NCI-H526 treated with DMSO at 0.1 percent for 48 hours (cell line): ENCODE results near the gene UBE2L3.
"Not testable (repeated sequence)": the region's sequence is repeated elsewhere in the genome, so short reads cannot be mapped to it uniquely, and the experiment has no call there.

Experiments
- DNase-seq: peaks from one replicate; lab custom pipeline; 2025; lab: John Stamatoyannopoulos, UW

UBE2L3 gene

DNA sequence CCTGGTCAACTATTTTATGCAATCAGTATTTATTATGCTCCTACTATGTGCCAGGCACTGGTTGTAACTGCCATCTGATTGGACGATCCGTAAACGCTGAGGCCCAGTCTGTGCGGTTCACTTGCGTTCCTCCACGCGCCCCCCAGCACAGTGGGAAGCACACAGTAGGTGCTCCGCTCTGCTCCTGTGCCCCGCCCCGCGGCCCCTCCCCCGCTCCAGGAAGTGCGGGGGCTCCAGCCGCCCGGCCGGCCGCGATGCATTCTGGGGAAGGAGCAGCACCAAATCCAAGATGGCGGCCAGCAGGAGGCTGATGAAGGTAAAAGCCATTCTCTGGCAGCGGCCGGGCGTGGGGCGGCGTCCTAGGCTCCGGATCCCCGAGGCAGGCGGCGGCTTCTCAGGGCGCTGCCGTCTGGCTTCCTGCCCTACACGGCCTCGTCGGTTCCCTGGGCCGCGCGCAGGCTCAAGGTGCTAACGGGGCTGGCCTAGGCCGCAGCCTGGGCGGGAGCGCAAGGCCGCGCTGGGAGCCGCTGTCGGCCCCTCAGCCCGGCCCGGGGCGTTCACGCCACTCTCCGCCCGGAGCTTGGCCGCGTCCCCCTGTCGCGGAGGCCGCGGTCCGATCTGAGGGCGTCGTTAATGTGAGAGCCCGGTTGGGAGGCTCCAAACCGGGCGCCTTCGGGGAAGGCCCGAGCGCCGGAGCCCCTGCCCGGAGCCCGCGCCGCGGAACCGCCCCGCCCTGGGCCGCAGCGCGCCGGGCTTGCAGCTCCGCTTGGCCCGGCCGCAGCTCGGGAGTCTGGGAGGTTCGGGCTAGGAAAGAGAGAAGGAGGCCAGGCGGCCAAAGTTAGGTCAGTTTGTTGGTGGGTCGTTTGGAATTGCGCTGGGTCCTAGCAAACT, at the start of gene UBE2L3:
Gene UBE2L3, plus strand, starts transcription at position 259 of the 891 bp plus-strand sequence. Its CDS starts 31 bp downstream, at position 290.
- no peak for DNase-seq

DNA sequence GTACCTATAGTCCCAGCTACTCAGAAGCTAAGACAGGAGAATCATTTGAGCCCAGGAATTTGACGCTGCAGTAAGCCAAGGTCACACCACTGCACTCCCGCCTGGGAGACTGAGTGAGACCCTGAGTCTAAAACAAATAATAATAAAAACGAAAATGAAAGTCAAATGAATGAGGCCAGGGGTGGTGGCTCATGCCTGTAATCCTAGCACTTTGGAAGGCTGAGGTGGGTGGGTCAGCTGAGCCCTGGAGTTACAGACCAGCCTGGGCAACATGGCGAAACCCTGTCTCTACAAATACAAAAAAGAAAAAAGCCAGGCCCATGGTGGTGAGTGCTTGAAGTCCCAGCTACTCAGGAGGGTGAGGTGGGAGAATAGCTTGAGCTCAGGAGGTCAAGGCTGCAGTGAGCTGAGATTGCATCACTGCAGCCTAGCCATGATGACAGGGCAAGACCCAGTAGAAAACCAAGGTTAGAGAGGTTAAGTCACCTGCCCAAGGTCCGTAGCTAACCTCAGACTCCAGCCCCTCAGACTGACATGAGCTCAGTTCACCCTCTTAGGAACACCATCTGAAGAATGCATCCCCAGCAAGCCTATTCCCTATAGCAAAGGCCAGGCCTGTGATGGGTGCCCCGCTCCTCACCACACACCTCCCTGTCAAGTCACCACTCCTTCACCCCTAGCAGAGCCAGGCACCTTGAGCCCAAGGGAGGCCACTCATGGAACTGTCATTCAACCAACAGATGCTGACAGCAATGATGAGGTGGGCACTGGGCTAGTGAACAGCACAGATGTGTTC, 40.6 kb upstream of the UBE2L3 start:
- DNase-seq = not testable (repeated sequence)

DNA sequence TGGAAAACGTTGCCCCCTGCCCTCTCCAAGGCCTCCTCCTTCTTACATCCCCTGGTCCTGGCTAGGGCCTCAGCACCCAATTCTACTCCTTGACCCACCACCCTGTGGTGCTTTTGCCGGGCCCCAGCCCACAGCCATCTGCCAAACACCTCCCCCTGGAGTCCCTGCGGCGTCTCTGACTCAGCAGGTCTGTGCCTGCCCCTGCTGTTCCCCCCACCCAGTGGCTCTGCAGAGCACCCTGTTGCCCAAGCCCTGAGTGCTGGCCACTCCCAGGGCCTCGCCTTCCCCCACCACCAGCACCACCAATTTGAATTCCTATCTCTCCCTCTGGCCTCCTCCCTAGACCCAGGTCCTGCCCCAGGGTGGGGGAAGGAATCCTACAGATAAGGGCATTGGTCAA, 36.0 kb upstream of the UBE2L3 start:
- not testable (repeated sequence) for DNase-seq

DNA sequence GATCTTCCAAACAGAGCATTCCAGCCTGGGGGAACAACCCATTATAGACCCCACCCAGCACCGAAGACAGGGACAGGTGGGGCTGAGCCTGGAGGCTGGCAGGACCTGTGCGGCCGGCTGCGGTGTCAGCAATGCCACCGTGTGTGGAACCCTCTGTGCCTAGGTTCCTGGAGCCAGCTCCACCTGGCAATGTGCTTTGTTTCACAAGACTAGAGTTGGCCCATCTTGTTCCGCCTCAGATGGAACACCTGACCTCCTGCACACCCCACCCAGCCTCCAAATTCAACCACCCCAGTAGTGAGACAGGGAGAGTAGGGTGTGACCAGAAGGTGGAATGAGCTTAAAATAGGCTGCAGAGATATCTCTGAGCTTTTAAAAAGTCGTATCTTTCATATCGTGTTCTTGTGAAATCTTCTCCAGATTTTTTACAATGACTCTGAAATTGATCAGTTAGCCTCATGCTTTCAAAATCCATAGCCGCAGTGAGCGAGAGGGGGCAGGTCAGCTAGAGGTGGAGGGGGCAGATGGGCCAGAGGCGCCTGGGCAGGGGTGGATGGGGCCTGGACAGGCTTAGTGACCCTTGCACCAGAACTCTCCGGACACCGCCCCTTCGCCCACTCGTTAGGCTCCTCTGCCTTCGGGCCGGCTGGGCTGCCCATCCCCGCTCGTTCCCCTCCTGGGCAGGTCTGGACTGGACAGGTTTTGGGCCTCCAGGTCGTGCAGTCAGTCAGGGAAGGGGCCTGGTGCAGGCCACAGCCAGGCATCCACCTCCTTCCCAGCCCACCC, 34.5 kb upstream of the UBE2L3 start:
- not testable (repeated sequence) for DNase-seq

DNA sequence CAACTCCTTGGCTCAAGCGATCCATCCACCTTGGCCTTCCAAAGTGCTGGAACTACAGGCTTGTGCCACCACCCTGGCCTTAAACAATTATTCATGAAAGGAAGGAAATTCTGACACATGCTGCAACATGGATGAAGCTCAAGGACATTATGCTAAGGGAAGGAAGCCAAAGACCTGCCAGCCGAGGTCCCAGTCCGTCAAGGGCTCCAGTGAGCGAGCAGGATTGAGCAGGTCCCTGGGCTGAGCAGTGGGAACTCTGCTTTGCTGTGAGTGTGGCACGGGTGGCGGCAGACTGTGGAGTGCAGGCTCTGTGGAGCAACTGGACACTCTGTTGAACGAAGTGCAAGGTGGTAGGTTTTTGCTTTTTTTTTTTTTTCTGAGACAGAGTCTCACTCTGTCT, 27.7 kb upstream of the UBE2L3 start:
- not testable (repeated sequence) for DNase-seq

DNA sequence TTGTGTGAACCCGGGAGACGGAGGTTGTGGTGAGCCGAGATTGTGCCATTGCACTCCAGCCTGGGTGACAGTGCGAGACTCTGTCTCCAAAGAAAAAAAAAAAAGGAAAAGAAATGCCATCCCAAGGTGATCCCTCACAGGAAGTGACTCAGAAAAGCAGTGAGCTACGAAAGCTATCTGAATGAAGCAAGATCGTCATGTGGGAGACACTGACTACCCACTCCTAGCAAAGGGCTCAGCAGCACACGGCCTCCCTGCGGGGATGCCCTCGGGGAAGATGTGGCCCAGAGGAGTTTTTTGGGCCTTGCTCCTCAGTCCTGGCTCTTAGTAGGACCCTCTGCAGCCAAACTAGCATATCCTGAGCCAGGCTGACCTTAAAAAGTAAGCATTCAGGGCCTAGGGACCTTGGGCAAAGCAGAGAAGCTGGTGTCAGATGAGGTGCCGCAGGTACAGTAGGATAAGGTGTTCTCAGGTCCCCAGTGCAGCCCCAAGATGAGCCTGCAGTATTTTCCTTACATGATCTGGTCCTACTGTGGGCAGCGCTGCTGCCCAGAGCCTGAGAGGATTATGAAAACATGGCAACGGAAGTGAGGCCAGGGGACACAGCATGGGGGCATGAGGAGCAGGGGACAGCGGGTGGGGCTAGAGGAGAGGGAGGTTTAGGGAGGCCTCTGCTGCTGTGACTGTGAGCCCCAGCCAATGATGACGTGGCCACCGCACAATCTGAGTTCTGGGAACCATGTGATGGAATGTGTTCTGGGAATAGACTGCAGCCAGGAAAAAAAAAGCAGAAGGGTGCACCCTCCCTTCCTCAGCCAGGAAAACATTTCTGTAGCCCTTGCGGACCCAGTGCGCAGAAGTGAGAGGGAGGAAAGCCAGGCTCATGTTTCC, 22.8 kb upstream of the UBE2L3 start:
- not testable (repeated sequence) for DNase-seq

DNA sequence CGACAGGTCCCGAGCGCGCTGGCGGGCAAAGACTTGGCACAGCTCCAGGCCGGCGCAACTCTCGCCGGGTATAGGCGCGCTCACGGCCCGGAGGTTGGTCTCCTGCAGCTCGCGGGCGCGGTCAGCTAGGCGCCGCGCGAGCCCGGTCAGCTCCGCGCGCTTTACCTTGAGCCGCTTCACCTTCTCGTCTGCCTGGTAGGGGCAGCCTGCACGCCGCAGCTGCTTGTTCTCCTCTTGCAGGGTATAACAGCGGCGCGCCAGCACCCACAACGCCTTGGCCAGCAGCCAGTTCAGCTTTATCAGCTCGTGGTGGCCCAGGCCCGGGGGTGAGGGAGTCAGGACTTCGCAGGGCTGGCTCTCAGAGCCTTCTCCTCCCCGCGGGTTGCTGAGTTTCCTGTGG, 18.0 kb upstream of the UBE2L3 start:
- DNase-seq = not testable (repeated sequence)

DNA sequence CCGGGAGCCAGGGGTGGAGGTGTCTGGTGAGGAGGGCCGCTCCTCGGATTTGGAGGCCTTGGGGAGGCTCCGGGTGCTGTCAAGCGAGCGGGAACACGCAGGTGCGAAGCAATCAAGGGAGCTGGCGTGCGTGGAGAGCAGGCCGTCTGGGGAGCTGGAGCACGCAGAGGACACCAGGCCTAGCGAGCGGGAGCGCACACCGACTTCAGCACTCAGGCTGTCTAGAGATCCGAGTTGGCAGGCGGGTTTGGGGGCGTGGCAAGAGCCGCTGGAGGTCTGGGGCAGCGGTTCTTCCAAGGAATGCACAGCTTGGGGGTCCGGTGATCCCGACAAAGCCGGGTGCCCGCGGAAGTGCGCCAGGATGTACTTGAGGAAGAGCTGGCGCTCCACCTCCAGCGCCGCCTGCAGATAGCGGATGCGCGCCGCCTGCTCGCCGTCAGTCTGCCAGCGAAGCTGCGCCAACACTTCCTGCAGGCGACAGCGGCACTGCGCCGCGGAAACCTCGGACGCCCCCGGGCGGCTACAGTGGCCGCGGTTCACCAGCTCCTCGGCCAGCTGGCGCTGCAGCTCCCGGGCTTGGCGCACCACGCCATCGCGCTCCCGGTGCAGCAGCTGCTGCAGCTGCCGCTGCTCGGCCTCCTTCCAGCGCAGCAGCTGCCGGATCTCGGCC, 17.4 kb upstream of the UBE2L3 start:
- DNase-seq = not testable (repeated sequence)

DNA sequence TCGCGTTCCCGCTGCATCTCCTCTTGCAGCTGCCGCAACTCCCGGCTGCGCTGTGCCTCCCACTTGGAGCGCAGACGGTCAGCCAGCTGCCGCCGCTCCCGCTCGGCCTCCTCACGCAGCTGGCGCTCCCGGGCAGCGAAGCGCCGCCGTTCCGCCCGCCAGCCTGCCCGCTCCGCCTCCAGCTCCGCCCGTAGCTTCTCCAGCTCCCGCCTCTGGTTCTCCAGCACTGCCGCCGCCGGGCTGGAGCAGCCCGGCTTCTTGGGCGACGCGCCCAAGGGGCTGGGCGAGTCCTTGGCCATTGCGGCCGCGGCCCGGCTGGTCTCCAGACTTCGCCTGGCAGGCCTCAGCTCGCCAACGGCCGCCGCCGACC, 16.9 kb upstream of the UBE2L3 start:
- not testable (repeated sequence) for DNase-seq

DNA sequence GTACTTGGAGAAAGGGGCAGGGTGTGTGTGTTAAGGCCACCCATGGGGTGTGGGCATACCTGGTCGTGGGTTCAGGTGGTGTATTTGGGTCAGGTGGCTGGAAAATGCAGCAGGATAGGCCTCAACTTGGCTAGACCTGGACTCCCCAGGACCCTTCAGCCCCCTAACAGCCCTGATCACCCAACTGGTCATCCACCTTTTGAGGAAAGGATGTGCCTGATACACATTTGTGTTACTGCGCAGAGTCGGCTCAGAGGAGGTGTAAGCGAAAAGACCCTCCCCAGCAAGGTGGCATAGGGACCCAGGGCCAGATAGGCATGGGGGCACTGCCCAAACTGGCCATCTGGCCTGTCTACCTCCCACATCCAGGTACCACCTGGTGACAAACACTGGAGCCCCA, 16.2 kb upstream of the UBE2L3 start, which contains the start of gene RIMBP3C:
Gene RIMBP3C, minus strand, starts transcription at position 101 of the 400 bp plus-strand sequence. CDS start 485 bp downstream, outside the sequence.
- DNase-seq = not testable (repeated sequence)

DNA sequence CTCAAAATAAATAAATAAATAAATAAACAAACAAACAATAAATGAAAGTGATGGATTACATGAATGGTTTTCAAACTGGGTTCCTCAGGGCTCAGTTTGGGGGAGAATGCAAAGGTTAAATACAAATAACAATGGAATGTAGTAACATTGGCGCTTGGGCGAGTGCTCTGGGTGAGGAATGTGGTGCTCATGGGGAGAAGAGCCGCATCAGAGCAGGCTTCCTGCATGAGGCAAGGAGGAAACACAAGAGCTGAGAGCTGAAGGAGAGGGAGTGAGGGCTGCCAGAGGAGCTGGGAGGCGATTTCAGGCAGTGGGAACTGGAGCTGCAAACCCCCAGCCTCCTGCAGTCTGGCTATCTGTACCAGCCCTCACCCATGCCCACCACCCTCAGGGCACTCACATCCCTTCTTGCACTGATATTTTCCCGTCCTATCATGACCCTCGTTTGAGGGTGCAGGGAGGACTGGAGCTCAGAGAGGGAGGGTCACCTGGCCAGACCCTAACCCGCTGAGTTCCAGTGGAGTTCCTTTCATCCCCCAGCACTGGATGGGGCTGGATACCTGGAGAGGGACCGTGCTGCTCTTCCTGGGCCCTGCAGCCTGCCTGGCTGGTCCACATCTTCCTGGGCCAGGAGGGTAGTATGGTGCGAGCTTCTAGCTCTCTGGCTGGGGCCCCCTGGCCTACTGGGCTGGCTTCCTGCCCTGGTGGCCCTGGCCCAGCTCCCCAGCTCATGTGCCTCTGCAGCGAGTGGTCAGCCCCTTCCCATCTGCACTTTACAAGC, 8.0 kb upstream of the UBE2L3 start:
- DNase-seq = not testable (repeated sequence)

DNA sequence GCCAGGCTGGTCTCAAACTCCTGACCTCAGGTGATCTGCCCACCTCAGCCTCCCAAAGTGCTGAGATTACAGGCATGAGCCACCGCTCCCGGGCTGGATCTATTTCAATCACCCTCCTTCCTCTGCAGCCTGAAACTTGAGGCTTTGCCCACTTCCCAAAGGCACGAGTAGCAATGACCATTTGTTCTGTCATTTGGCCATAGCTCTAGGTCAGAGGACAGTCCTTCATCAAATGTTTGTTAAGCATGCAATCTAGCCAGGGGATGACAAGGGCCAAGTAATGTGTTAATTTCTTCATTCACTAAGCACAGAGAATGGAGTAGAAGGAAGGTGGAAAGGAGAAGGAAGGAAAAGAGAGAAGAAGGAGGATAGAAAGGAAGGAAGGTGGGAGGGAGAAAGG, 6.9 kb upstream of the UBE2L3 start:
- not testable (repeated sequence) for DNase-seq

DNA sequence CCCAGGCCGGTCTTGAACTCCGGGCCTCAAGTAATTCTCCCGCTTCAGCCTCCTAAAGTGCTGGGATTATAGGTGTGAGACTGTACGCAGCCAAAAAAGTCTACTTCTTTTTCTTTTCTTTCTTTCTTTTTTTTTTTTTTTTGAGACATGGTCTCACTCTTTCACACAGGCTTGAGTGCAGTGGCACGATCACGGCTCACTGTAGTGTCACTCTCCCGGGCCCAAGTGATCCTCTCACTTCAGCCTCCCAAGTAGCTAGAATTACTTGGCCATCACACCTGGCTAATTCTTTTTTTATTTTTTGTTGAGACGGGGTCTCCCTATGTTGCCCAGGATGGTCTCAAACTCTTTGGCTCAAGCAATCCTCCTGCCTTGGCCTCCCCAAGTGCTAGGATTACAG, 3.6 kb upstream of the UBE2L3 start:
- no peak for DNase-seq

DNA sequence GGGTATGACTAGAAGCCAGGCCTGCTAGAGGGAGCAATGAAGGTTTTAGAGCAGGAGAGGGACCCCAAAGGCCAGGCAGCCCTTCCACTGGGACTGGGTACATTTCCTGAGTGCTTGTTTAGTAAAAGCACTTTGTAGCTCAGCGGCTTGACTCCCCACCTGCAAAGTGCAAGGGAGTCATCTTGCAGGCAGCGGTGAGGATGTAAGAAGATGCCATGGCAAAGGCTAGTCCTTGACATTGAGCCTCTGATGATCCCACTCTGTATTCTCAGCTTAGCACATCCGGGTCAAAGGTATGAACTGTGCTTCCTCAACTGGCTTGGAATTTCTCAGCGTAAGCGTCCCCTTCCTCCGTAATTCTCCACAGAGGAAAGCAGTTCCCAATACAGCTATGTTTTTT, 3.1 kb upstream of the UBE2L3 start:
- DNase-seq = no peak

DNA sequence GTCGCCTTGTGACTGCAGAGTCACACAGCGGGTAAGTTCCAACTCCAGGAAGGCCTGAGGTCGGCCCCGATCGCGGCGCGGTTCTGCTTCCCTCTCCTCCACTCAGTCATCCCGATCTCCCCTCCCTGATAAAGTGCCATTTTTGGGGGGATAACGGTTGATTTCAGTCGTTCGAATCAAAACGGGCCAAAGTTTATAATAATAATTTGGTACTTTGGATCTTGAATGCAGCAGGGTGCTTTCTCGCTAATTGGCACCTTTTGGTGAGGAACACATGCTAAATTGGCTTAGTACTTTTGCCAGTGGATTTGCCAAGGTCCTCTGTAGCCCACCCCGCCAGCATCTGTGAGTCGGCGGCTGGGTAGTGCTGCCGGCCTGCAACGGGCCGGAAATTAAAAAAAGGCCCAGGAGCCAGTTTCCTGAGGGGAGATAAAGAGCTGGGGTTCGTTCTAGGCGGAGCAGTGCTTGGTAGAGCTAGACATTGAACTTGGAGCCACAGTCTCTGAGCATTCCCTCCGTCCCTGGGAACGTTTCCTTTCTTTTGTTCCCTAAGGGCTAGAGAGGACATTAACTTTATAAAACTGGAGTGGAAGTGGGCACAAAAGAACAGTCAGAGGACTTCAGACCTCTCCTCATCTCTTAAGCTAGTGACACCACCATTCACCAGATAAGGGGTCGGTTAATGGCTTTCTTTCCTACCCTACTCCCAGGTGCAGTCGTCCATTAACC, 997 bp downstream of the UBE2L3 start:
- DNase-seq = no peak

DNA sequence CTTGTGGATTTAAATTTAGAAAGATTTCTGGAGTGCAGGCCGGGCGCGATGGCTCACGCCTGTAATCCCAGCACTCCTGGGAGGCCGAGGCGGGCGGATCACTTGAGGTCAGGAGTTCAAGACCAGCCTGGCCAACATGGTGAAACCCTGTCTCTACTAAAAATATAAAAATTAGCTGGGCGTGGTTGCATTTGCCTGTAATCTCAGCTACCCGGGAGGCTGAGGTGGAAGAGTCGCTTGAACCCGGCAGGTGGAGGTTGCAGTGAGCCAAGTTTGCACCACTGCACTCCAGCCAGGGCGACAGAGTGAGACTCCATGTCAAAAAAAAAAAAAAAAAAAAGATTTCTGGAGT, 1.5 kb downstream of the UBE2L3 start:
- not testable (repeated sequence) for DNase-seq

DNA sequence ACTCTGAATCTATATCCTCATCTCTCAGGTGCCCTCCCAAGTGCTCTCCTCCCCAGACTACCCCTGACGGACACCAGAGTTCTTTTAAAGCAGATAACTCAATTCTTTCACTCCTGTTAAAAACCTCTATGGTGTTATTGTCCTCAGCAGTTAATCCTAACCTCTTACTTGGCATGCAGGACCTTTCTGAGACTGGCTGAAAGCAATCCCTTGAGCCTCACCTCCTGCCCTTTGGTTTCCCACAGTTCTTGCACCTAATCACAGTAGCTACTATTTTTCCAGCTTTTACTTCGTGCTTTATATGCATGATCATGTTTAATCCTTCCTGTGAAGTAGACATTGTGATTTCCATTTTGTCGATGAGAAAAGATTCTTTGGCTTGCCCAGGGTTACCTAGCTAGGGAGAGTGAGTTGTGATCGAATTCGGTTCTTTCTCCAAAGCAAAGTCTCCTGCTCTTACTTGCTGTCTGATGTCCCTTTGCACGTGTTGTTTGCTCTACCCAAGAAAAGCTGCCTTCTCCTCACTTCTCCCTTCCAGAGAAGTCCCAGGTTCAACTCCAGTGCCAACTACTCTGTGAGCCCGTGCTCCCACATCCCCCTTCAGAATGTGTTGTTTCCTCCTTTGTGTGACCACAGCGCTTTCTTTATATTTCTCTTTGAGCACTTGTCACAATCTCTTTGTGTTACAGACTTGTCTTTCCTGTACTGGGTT, 2.1 kb downstream of the UBE2L3 start:
- no peak for DNase-seq

DNA sequence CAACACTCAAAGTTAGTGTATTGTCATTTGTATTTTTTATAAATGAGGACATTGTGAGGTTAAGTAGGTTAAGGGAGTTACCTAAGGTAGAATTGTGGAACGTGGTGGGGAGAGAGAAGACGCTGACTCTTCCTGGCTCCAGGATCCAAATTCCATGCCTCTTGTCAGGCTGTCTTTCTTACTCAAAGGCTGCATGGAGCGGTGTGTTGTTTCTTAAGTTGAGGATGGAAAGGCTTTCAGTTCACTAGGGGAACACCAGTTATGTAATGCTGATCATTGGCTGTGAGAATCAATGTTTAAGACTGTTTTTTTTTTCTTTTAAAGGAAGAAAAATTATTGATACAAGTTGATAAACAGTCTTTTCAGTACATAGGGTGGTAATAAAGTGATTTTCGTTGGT, 2.9 kb downstream of the UBE2L3 start:
- no peak for DNase-seq
